HCT116 (cell line): ENCODE data around the gene LZTR1.

Experiments
- CTCF ChIP-seq, 3 experiments: fragments of 200-600 bp in 1 of 3; sonication (generic) in 1 of 3; IDR thresholded peaks in 2 of 3; conservative IDR thresholded peaks in 1 of 3; 2 replicates each; pipeline ENCODE4 v1.5.1; 2012 to 2017; ENCODE audit warnings: low read depth in 2 of 3, low read length in 2 of 3, antibody characterized with exemption in 1 of 3, borderline replicate concordance in 1 of 3, control low read depth in 1 of 3, mild to moderate bottlenecking in 1 of 3, mixed read lengths in 1 of 3, mixed run types in 1 of 3, moderate library complexity in 1 of 3; ENCODE audit not compliant: insufficient read depth in 1 of 3
- ELF1 ChIP-seq: IDR thresholded peaks from 2 replicates; pipeline ENCODE4 v1.6.1; 2012; ENCODE audit warnings: low read depth, borderline replicate concordance
- EZH2 ChIP-seq: fragments of 200-600 bp; sonication (generic); IDR thresholded peaks from 2 replicates; pipeline ENCODE4 v1.6.1; 2017; ENCODE audit warnings: antibody characterized with exemption, mixed run types
- SRF ChIP-seq: IDR thresholded peaks from 2 replicates; pipeline ENCODE4 v1.6.1; 2012; ENCODE audit warnings: low read depth
- ZFX ChIP-seq: fragments of 450-650 bp; IDR thresholded peaks from 2 replicates; pipeline ENCODE4 v1.6.1; 2017

GRCh38 chr22:21032037-21032867 lies 50.2 kb downstream of the LZTR1 start, which contains the start of gene SLC7A4:
- no peak for TF ChIP-seq EZH2
- TF ChIP-seq SRF: no peak
- no peak for TF ChIP-seq ZFX
- TF ChIP-seq ELF1: no peak
- no peak for TF ChIP-seq CTCF (IDR thresholded peaks at IDR 0.05 in 2 of 3, conservative IDR thresholded peaks at IDR 0.05 in 1 of 3; ENCODE audit: borderline replicate concordance in 1 of 3, insufficient read depth in 1 of 3, low read depth in 2 of 3, low read length in 2 of 3)
